CD14-positive monocyte (primary cell): Measurements from ENCODE around the gene OTUD3. TPM values are rescaled to one million over a fixed set of nuclear protein-coding genes. Genes with fewer than 3 reads are reported as not detected.
A peak's percentile ranks its signal among the peaks of the same experiment; 100 is the strongest.

Source experiments
- DNase-seq, 3 donors: peaks; one replicate each; pipeline ENCODE4 v3.0.0-alpha.2; 2011 to 2022
- H2AFZ ChIP-seq: 2 replicates; pipeline ENCODE4 v1.6.0; 2012; ENCODE audit warnings: mild to moderate bottlenecking, low read depth, low read length, inconsistent platforms; ENCODE audit not compliant: insufficient read depth, poor library complexity, severe bottlenecking
- H3K27ac ChIP-seq, 2 donors: 1 replicate in 1 of 2; 2 replicates in 1 of 2; pipeline ENCODE4 v1.5.1; 2012 to 2013; ENCODE audit warnings: low read length in 2 of 2, control low read depth in 1 of 2, inconsistent platforms in 1 of 2, low read depth in 1 of 2, mild to moderate bottlenecking in 1 of 2
- H3K27me3 ChIP-seq, 2 donors: one replicate each; pipeline versions ENCODE4 v1.6.0 to v1.6.1; 2011 to 2013; ENCODE audit warnings: low read length in 2 of 2; ENCODE audit not compliant: control insufficient read depth in 2 of 2, insufficient read depth in 2 of 2
- H3K36me3 ChIP-seq, 2 donors: replicated peaks in 1 of 2; 1 replicate in 1 of 2; 2 replicates in 1 of 2; pipeline versions ENCODE4 v1.5.1 to v1.6.1; 2012 to 2013; ENCODE audit warnings: low read length in 2 of 2, control low read depth in 1 of 2, inconsistent platforms in 1 of 2, mild to moderate bottlenecking in 1 of 2; ENCODE audit not compliant: insufficient read depth in 2 of 2, control insufficient read depth in 1 of 2
- H3K4me1 ChIP-seq, 2 donors: 1 replicate in 1 of 2; 2 replicates in 1 of 2; pipeline versions ENCODE4 v1.5.1 to v1.6.1; 2012 to 2013; ENCODE audit warnings: low read length in 2 of 2, control low read depth in 1 of 2, inconsistent platforms in 1 of 2, mild to moderate bottlenecking in 1 of 2, moderate library complexity in 1 of 2; ENCODE audit not compliant: insufficient read depth in 2 of 2, control insufficient read depth in 1 of 2
- H3K4me2 ChIP-seq: replicated peaks from 2 replicates; pipeline ENCODE3; 2012; ENCODE audit warnings: low read length, moderate library complexity, mild to moderate bottlenecking; ENCODE audit not compliant: poor library complexity, severe bottlenecking; ENCODE audit errors: extremely low read depth
- H3K4me3 ChIP-seq, 3 experiments: fragments of 200-600 bp in 1 of 3; sonication (generic) in 1 of 3; replicated peaks in 1 of 3; 1 replicate in 2 of 3; 2 replicates in 1 of 3; pipeline ENCODE4 v1.5.1; 2011 to 2013; ENCODE audit warnings: low read length in 3 of 3, mild to moderate bottlenecking in 3 of 3, control low read depth in 2 of 3, low read depth in 2 of 3, inconsistent platforms in 1 of 3, moderate library complexity in 1 of 3
- H3K79me2 ChIP-seq: 2 replicates; pipeline ENCODE4 v1.6.0; 2012; ENCODE audit warnings: mild to moderate bottlenecking, control low read depth, inconsistent platforms, low read length, moderate library complexity; ENCODE audit not compliant: insufficient read depth
- H3K9ac ChIP-seq: 2 replicates; pipeline ENCODE4 v1.6.0; 2017; ENCODE audit warnings: low read length, mild to moderate bottlenecking; ENCODE audit not compliant: insufficient read depth, poor library complexity, severe bottlenecking
- H3K9me3 ChIP-seq, 2 donors: replicated peaks in 1 of 2; 1 replicate in 1 of 2; 2 replicates in 1 of 2; pipeline versions ENCODE4 v1.5.1 to v1.6.1; 2012 to 2013; ENCODE audit warnings: low read length in 2 of 2, control low read depth in 1 of 2; ENCODE audit not compliant: control insufficient read depth in 1 of 2, insufficient read depth in 1 of 2
- H4K20me1 ChIP-seq: 2 replicates; pipeline ENCODE4 v1.6.0; 2012; ENCODE audit warnings: mild to moderate bottlenecking, low read length, control low read depth, moderate library complexity; ENCODE audit not compliant: insufficient read depth
- H3K27ac Mint-ChIP-seq, 7 donors: one replicate each; pipeline ENCODE4 v1.8.0; 2020; ENCODE audit warnings: mild to moderate bottlenecking in 7 of 7, mixed read lengths in 7 of 7, moderate library complexity in 6 of 7, inconsistent platforms in 2 of 7
- H3K27me3 Mint-ChIP-seq, 3 donors: one replicate each; pipeline ENCODE4 v1.8.0; 2021 to 2022; ENCODE audit warnings: low read depth in 3 of 3, mild to moderate bottlenecking in 3 of 3, mixed read lengths in 3 of 3, moderate library complexity in 3 of 3, inconsistent platforms in 1 of 3
- H3K36me3 Mint-ChIP-seq, 2 donors: one replicate each; pipeline ENCODE4 v1.8.0; 2020; ENCODE audit warnings: mixed read lengths in 2 of 2, inconsistent platforms in 1 of 2, mild to moderate bottlenecking in 1 of 2
- H3K4me1 Mint-ChIP-seq: one replicate; pipeline ENCODE4 v1.8.0; 2020; ENCODE audit warnings: mild to moderate bottlenecking, mixed read lengths
- H3K4me3 Mint-ChIP-seq, 2 donors: one replicate each; pipeline ENCODE4 v1.8.0; 2020; ENCODE audit warnings: mild to moderate bottlenecking in 2 of 2, mixed read lengths in 2 of 2, moderate library complexity in 1 of 2
- H3K9me3 Mint-ChIP-seq, 7 donors: one replicate each; pipeline ENCODE4 v1.8.0; 2020 to 2022; ENCODE audit warnings: mixed read lengths in 7 of 7, mild to moderate bottlenecking in 6 of 7, moderate library complexity in 6 of 7, inconsistent platforms in 2 of 7
- CTCF ChIP-seq: fragments of 200-600 bp; IDR thresholded peaks from one replicate; pipeline ENCODE4 v1.8.0; 2022; ENCODE audit warnings: antibody characterized with exemption, mild to moderate bottlenecking
- WGBS: methylation state at CpG from one replicate; pipeline ENCODE4 v1.1.5; 2013; ENCODE audit warnings: missing lambda C conversion rate; ENCODE audit not compliant: insufficient coverage; 5-methylcytosine and 5-hydroxymethylcytosine counted together
- intact Hi-C, 2 donors: fragments of 100-400 bp; cut with micrococcal nuclease; formaldehyde crosslinking; loops; one replicate each; pipeline versions ENCODE4 v1.15.0 to v1.15.1; 2023
- polyA minus RNA-seq: library from RNA; depleted of rRNA, polyadenylated mRNA; stranded (reverse); fragments of >200 nt; gene quantifications from 2 replicates; pipeline ENCODE4 v1.2.3, GENCODE V29; 2012
- polyA plus RNA-seq, 3 donors: library from polyadenylated mRNA; depleted of rRNA in 1 of 3; unstranded in 2 of 3; stranded (reverse) in 1 of 3; fragments of 300-500 nt in 2 of 3; fragments of >200 nt in 1 of 3; fragmentation: Illumina TruSeq in 2 of 3; gene quantifications; 1 replicate in 2 of 3; 2 replicates in 1 of 3; pipeline ENCODE4 v1.2.3, GENCODE V29; 2012 to 2021
- total RNA-seq, 12 experiments: library from RNA in 1 of 12; stranded (reverse) in 1 of 12; fragments of 120-200 nt in 1 of 12; gene quantifications; one replicate each; pipeline ENCODE4 v1.2.4 and lab custom pipeline; 2013 to 2026; ENCODE audit warnings: mixed read lengths in 6 of 12, inconsistent platforms in 1 of 12

The OTUD3 gene
- total RNA-seq (2013) = 2.8 TPM
- polyA plus RNA-seq (1 to 10 TPM in 2 of 3 donors, under 1 TPM in 1; 0.05 to 3.8 (median 1.2) TPM), polyA minus RNA-seq (0.64 and 0.83 TPM in 2 replicates), total RNA-seq (lab: John Stamatoyannopoulos, UW) (4.3 to 20.2 (median 15.3) reads per million in 11 experiments)

GRCh38 chr1:19882111-19883071 is at the start of gene OTUD3:
OTUD3 (plus strand) TSS chr1:19882395; CDS start chr1:19882514, 119 bp downstream.
- DNase-seq = peak; percentile 96
- H3K4me1 Mint-ChIP-seq = peaks cover 26% of the 10 kb centered on the region
- Histone ChIP-seq H4K20me1 (peaks cover 6% of the 10 kb centered on the region), H3K79me2 (peaks cover 40% of the 10 kb centered on the region), H3K9me3 (no peaks in the 10 kb centered on the region), H3K27ac (peak within 1 kb of the TSS; percentile 34 to 72), H3K4me3 (peak within 1 kb of the TSS; percentile 45 to 86 (median 85)), H2AFZ (peak within 1 kb of the TSS; percentile 93), H3K27me3 (no peaks in the 10 kb centered on the region), H3K36me3 (peaks cover 0 to 3% of the 10 kb centered on the region in 2 donors), H3K4me2 (peak within 1 kb of the TSS; percentile 95), H3K9ac (peak within 1 kb of the TSS; percentile 82), H3K4me1 (peaks cover 14 to 17% of the 10 kb centered on the region in 2 donors)
- H3K9me3 Mint-ChIP-seq = peaks cover 0 to 3% (median 0%) of the 10 kb centered on the region in 7 donors
- under 1% methylated on average over 97 of the region's 97 CpGs for WGBS
- H3K27me3 Mint-ChIP-seq = peaks cover 3 to 12% (median 4%) of the 10 kb centered on the region in 3 donors
- H3K4me3 Mint-ChIP-seq = peak within 1 kb of the TSS; percentile 80 to 88
- intact Hi-C loops = no loop called here
- peak; percentile 92 for TF ChIP-seq CTCF
- peaks cover 0 to 4% of the 10 kb centered on the region in 2 donors for H3K36me3 Mint-ChIP-seq
- H3K27ac Mint-ChIP-seq = peak within 1 kb of the TSS; percentile 15 to 80 (median 73)

DNA sequence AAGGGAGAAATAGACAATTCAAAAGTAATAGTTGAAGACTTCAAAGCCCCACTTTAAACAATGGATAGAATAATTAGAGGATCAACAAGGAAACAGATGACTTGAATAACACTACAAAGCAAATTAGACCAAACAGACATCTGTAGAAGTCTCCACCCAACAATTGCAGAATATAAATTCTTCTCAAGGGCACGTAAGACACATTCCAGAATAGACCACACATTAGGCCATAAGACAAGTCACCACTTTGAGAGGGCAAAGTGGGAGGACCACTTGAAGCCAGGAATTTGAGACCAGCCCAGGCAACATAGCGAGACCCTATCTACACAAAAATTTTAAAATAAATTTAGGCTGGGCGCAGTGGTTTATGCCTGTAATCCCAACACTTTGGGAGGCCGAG is 46.6 kb upstream of the OTUD3 start:
- peaks cover 4 to 17% (median 10%) of the 10 kb centered on the region in 7 donors for H3K9me3 Mint-ChIP-seq
- no peak overlapping the region for H3K4me3 ChIP-seq
- H3K27ac ChIP-seq = no peak overlapping the region
- WGBS = 100% methylated on average over 1 of the region's 4 CpGs
- H3K36me3 Mint-ChIP-seq = no peaks in the 10 kb centered on the region
- TF ChIP-seq CTCF = no peak
- no peaks in the 10 kb centered on the region for H3K27me3 ChIP-seq
- peak overlapping the region in 1 of 7 donors; percentile 36 for H3K27ac Mint-ChIP-seq
- H3K4me1 Mint-ChIP-seq = peaks cover 14% of the 10 kb centered on the region
- H3K9me3 ChIP-seq = no peaks in the 10 kb centered on the region
- no peaks in the 10 kb centered on the region for H4K20me1 ChIP-seq
- H3K4me1 ChIP-seq = peaks cover 0 to 6% of the 10 kb centered on the region in 2 donors
- no peaks in the 10 kb centered on the region for H3K36me3 ChIP-seq
- H3K4me3 Mint-ChIP-seq = no peak overlapping the region
- intact Hi-C loops = no loop called here
- H3K79me2 ChIP-seq = no peaks in the 10 kb centered on the region
- H3K9ac ChIP-seq = no peak overlapping the region
- H3K27me3 Mint-ChIP-seq = peaks cover 8 to 17% (median 14%) of the 10 kb centered on the region in 3 donors
- no peak for DNase-seq
- H3K4me2 ChIP-seq = no peak overlapping the region
- H2AFZ ChIP-seq = no peak overlapping the region
